Kasumi-1 (cell line): Measurements from ENCODE around the gene HDAC8.
"Not testable (repeated sequence)": the region's sequence is repeated elsewhere in the genome, so short reads cannot be mapped to it uniquely, and the experiment has no call there.

Source experiments
- DNase-seq, 2 experiments: peaks; one replicate each; lab custom pipeline; 2025; lab: John Stamatoyannopoulos, UW

The HDAC8 gene

GRCh38 chrX:72376124-72376523 lies 196.5 kb downstream of the HDAC8 start:
- DNase-seq = no peak

- no peak for DNase-seq
Measured at GRCh38 chrX:72373136-72373535, 199.5 kb downstream of the HDAC8 start.

- no peak for DNase-seq
Measured at GRCh38 chrX:72372735-72373134, 199.9 kb downstream of the HDAC8 start.

- no peak for DNase-seq
Measured at GRCh38 chrX:72371405-72371804, 201.2 kb downstream of the HDAC8 start.

GRCh38 chrX:72368796-72369195 lies 203.8 kb downstream of the HDAC8 start:
- no peak for DNase-seq

- no peak for DNase-seq
Measured at GRCh38 chrX:72367516-72367915, 205.1 kb downstream of the HDAC8 start.

- DNase-seq = no peak
Measured at GRCh38 chrX:72366701-72367454, 205.8 kb downstream of the HDAC8 start.

- DNase-seq = no peak
Measured at GRCh38 chrX:72366178-72366577, 206.5 kb downstream of the HDAC8 start.

GRCh38 chrX:72365126-72365525 lies 207.5 kb downstream of the HDAC8 start:
- DNase-seq = no peak

- DNase-seq = no peak
Measured at GRCh38 chrX:72360326-72360725, 212.3 kb downstream of the HDAC8 start.

GRCh38 chrX:72358313-72358712 lies 214.3 kb downstream of the HDAC8 start:
- no peak for DNase-seq

GRCh38 chrX:72352786-72353185 lies 219.9 kb downstream of the HDAC8 start:
- no peak for DNase-seq

- no peak for DNase-seq
Measured at GRCh38 chrX:72351606-72352334, 220.9 kb downstream of the HDAC8 start.

- DNase-seq = no peak
Measured at GRCh38 chrX:72349190-72349589, 223.5 kb downstream of the HDAC8 start.

GRCh38 chrX:72348247-72348979 lies 224.2 kb downstream of the HDAC8 start:
- no peak for DNase-seq

- DNase-seq = no peak
Measured at GRCh38 chrX:72347366-72347765, 225.3 kb downstream of the HDAC8 start.

GRCh38 chrX:72346302-72346949 lies 226.2 kb downstream of the HDAC8 start:
- DNase-seq = no peak

- DNase-seq = no peak
Measured at GRCh38 chrX:72340626-72341025, 232.0 kb downstream of the HDAC8 start.

- DNase-seq = no peak
Measured at GRCh38 chrX:72340041-72340440, 232.6 kb downstream of the HDAC8 start.

GRCh38 chrX:72330131-72330530 lies 242.5 kb downstream of the HDAC8 start:
- no peak for DNase-seq

GRCh38 chrX:72326605-72327300 lies 245.9 kb downstream of the HDAC8 start:
- no peak for DNase-seq

- DNase-seq = not testable (repeated sequence)
Measured at GRCh38 chrX:72319651-72320050, 253.0 kb downstream of the HDAC8 start.
